ENCODE measurements around the gene HMBS. TPM values are rescaled to one million over a fixed set of nuclear protein-coding genes. Genes with fewer than 3 reads are reported as not detected.

The HMBS gene
- total RNA-seq, 1 experiment from 2014 or later, result 94.9 TPM

GRCh38 chr11:119109843-119110242, 25.2 kb downstream of the HMBS start:
- Mint-ChIP-seq H3K4me1 (ENCODE audit: low read depth, unreplicated experiment) (peaks cover 25% of the 10 kb centered on the region), H3K27ac (ENCODE audit: unreplicated experiment) (no peak overlapping the region), H3K27me3 (ENCODE audit: insufficient read depth, unreplicated experiment) (no peaks in the 10 kb centered on the region), H3K4me3 (ENCODE audit: unreplicated experiment) (no peak overlapping the region), H3K36me3 (ENCODE audit: insufficient read depth, unreplicated experiment) (peaks cover 34% of the 10 kb centered on the region), H3K9me3 (ENCODE audit: unreplicated experiment) (no peaks in the 10 kb centered on the region)
- CTCF ChIA-PET, result interaction anchor here (0.6 to 0.8 kb wide), 2 partner anchors 87 to 259 kb away, joined by 3 to 6 read pairs; no protein-coding TSS in a partner anchor
- Histone ChIP-seq H3K4me1 (peaks cover 21% of the 10 kb centered on the region), H3K4me3 (ENCODE audit: low read depth, low read length) (no peak overlapping the region), H3K9me3 (no peaks in the 10 kb centered on the region), H3K27me3 (replicated peaks; ENCODE audit: control insufficient read depth, insufficient read depth, low read length) (no peaks in the 10 kb centered on the region), H3K36me3 (ENCODE audit: control insufficient read depth, insufficient read depth, low read length) (0 out of 2 replicates have a peak, but pooled peaks cover 2% of the 10 kb centered on the region)
- BruUV-seq (replicated peaks), result no TSS peak
- no peak for DNase-seq
- TF ChIP-seq, protein P1, sequence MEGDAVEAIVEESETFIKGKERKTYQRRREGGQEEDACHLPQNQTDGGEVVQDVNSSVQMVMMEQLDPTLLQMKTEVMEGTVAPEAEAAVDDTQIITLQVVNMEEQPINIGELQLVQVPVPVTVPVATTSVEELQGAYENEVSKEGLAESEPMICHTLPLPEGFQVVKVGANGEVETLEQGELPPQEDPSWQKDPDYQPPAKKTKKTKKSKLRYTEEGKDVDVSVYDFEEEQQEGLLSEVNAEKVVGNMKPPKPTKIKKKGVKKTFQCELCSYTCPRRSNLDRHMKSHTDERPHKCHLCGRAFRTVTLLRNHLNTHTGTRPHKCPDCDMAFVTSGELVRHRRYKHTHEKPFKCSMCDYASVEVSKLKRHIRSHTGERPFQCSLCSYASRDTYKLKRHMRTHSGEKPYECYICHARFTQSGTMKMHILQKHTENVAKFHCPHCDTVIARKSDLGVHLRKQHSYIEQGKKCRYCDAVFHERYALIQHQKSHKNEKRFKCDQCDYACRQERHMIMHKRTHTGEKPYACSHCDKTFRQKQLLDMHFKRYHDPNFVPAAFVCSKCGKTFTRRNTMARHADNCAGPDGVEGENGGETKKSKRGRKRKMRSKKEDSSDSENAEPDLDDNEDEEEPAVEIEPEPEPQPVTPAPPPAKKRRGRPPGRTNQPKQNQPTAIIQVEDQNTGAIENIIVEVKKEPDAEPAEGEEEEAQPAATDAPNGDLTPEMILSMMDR (IDR thresholded peaks at IDR 0.05; ENCODE audit: insufficient read depth in 1 of 2, low read depth in 1 of 2, low read length in 1 of 2, severe bottlenecking in 1 of 2, unreplicated experiment in 1 of 2), result no peak
- intact Hi-C loops (cut with micrococcal nuclease; ENCODE audit: unreplicated experiment), result no loop called here
- POLR2A ChIA-PET, result interaction anchor here (0.5 to 1.4 kb wide), 2 partner anchors 8 to 14 kb away, joined by 3 to 4 read pairs; partner anchors contain the start of gene DPAGT1

DNA sequence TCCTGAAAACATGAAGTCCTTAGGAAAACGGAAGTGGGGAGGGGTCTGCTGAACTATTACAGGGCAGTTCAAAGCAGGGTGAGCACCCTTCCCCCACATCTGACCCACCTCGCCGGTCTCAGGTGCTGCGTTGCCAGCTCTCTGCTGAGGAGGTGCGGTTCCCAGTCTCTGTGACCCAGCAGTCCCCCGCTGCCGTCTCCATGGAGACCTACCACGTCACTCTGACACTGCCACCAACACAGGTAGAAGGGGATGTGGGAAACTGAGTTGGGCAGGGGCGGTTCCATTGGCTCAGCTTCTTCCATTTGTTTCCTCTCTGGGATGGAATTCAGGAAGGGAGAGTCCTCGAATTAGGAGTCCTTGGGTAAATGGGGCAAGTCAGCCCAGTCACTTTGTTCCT, 25.8 kb downstream of the HMBS start:
- POLR2A ChIA-PET, result interaction anchor here (0.5 kb wide), 1 partner anchor 9 kb away, joined by 3 read pairs; the partner anchor contains the start of gene DPAGT1

GRCh38 chr11:119111361-119111925, 26.8 kb downstream of the HMBS start:
- no TSS peak for BruUV-seq (replicated peaks)
- H3K27me3 ChIP-seq (replicated peaks; ENCODE audit: control insufficient read depth, insufficient read depth, low read length), result no peaks in the 10 kb centered on the region
- intact Hi-C loops (cut with micrococcal nuclease; ENCODE audit: unreplicated experiment), result no loop called here
- Mint-ChIP-seq H3K9me3 (ENCODE audit: unreplicated experiment) (no peaks in the 10 kb centered on the region), H3K36me3 (ENCODE audit: insufficient read depth, unreplicated experiment) (peaks cover 38% of the 10 kb centered on the region), H3K27me3 (ENCODE audit: insufficient read depth, unreplicated experiment) (no peaks in the 10 kb centered on the region), H3K4me1 (ENCODE audit: low read depth, unreplicated experiment) (peaks cover 16% of the 10 kb centered on the region), H3K27ac (ENCODE audit: unreplicated experiment) (no peak overlapping the region), H3K4me3 (ENCODE audit: unreplicated experiment) (no peak overlapping the region)
- no peak overlapping the region for H3K4me3 ChIP-seq (ENCODE audit: low read depth, low read length)
- ChIA-PET POLR2A (interaction anchor here (0.9 to 1.3 kb wide), 3 partner anchors 10 to 26 kb away, joined by 3 read pairs; partner anchors contain the start of genes HINFP and HMBS), CTCF (no interaction called here)
- TF ChIP-seq, protein P1 (IDR thresholded peaks at IDR 0.05; ENCODE audit: insufficient read depth in 1 of 2, low read depth in 1 of 2, low read length in 1 of 2, severe bottlenecking in 1 of 2, unreplicated experiment in 1 of 2), result no peak
- peaks cover 15% of the 10 kb centered on the region for H3K4me1 ChIP-seq
- H3K36me3 ChIP-seq (ENCODE audit: control insufficient read depth, insufficient read depth, low read length), result 0 out of 2 replicates have a peak, but pooled peaks cover 2% of the 10 kb centered on the region
- DNase-seq, result no peak
- H3K9me3 ChIP-seq, result no peaks in the 10 kb centered on the region

More for the DNA sequence above, 25.8 kb downstream of the HMBS start:
- Mint-ChIP-seq H3K9me3 (ENCODE audit: unreplicated experiment) (no peaks in the 10 kb centered on the region), H3K4me3 (ENCODE audit: unreplicated experiment) (no peak overlapping the region), H3K36me3 (ENCODE audit: insufficient read depth, unreplicated experiment) (peaks cover 40% of the 10 kb centered on the region), H3K27ac (ENCODE audit: unreplicated experiment) (no peak overlapping the region), H3K4me1 (ENCODE audit: low read depth, unreplicated experiment) (peaks cover 25% of the 10 kb centered on the region), H3K27me3 (ENCODE audit: insufficient read depth, unreplicated experiment) (no peaks in the 10 kb centered on the region)
- CTCF ChIA-PET, result interaction anchor here (0.8 kb wide), 1 partner anchor 86 kb away, joined by 3 read pairs; no protein-coding TSS in a partner anchor
- Histone ChIP-seq H3K4me1 (peaks cover 21% of the 10 kb centered on the region), H3K4me3 (ENCODE audit: low read depth, low read length) (no peak overlapping the region), H3K27me3 (replicated peaks; ENCODE audit: control insufficient read depth, insufficient read depth, low read length) (no peaks in the 10 kb centered on the region), H3K9me3 (no peaks in the 10 kb centered on the region), H3K36me3 (ENCODE audit: control insufficient read depth, insufficient read depth, low read length) (0 out of 2 replicates have a peak, but pooled peaks cover 2% of the 10 kb centered on the region)
- no TSS peak for BruUV-seq (replicated peaks)
- TF ChIP-seq, protein P1 (IDR thresholded peaks at IDR 0.05; ENCODE audit: insufficient read depth in 1 of 2, low read depth in 1 of 2, low read length in 1 of 2, severe bottlenecking in 1 of 2, unreplicated experiment in 1 of 2), result no peak
- DNase-seq, result no peak
- intact Hi-C loops (cut with micrococcal nuclease; ENCODE audit: unreplicated experiment), result no loop called here
